GM12873 (cell line): ENCODE results near the gene CHIT1.

Experiments
- TF ChIP-seq, protein P1 (sequence below): IDR thresholded peaks from 2 replicates; pipeline ENCODE4 v1.5.1; 2012; ENCODE audit warnings: low read depth, mild to moderate bottlenecking, moderate library complexity, low read length, control low read depth; ENCODE audit not compliant: insufficient read depth; ENCODE audit errors: missing control alignments

CHIT1 gene

DNA sequence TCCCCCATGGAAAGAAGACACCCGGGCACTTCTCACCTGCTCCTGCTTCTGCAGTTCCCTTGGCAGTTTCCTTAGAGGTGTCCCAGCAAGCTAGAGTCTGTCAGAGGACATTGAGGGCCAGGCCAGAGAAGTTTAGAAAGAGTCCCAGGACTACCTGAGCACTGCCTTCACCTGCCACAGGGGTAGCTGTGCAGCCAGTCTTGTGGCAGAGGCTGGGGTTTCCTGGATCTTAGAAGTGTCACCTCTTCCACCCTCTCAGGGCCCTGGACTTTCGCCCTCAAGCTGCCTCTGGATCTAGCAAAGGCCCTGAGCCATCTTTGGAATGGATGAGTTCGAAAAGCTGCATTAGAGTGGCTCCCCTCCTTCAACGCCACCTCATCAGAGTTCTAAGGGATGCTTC is 41.0 kb upstream of the CHIT1 start:
- TF ChIP-seq, protein P1, sequence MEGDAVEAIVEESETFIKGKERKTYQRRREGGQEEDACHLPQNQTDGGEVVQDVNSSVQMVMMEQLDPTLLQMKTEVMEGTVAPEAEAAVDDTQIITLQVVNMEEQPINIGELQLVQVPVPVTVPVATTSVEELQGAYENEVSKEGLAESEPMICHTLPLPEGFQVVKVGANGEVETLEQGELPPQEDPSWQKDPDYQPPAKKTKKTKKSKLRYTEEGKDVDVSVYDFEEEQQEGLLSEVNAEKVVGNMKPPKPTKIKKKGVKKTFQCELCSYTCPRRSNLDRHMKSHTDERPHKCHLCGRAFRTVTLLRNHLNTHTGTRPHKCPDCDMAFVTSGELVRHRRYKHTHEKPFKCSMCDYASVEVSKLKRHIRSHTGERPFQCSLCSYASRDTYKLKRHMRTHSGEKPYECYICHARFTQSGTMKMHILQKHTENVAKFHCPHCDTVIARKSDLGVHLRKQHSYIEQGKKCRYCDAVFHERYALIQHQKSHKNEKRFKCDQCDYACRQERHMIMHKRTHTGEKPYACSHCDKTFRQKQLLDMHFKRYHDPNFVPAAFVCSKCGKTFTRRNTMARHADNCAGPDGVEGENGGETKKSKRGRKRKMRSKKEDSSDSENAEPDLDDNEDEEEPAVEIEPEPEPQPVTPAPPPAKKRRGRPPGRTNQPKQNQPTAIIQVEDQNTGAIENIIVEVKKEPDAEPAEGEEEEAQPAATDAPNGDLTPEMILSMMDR, result peak; percentile 15

DNA sequence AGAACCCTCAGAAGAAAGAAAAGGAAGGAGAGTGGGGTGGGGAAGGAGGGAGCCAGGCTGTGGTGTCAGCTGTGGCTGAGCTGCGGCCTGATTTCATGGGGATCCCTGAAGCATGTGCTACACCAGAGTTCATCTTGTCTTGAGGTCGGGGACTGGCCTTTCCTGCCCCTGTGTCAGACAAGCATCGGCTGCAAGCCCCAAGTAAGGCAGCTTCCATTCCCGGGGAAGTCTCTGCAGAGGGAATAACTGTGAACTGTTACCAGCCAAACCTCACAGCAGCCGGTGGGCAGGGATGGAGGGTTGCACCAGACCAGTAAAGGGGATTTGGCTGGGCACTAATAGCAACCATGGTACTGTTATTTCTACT is 40.2 kb upstream of the CHIT1 start:
- TF ChIP-seq, protein P1, result no peak

DNA sequence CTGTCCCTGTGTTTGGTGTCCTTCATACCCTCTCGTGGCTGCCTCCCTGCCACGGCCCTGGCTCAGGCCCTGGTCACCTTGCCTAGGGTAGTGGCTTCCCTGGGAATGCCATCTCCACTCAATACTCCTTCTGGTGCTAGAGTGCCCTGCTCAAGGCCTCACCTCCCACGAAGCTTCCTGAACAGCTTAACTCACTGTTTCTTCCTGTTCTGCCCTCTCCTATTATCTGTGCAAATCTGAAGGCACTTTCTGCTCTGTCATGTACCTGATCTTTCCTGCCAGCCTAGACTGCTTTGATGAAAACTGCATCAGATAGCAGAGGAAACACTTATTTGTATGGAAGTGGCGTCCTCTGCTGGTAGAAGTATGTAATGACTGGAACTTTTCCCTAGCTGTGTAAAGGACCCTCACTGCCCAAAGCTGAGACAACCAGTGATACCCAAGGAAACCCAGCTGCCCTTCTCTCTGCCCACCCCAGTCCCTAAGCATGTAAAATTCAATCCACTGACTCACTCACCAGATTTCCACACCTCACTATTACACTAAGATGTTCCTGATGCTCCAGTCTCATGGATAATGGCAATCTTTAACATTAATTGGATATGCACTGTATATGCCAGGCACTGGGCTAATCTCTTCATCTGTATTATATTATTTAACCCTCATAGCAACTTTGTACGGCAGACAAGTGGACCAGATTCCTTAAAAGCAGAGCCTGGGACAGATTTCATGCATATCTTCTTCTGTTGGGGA is 39.6 kb upstream of the CHIT1 start:
- TF ChIP-seq, protein P1, result peak; percentile 97

DNA sequence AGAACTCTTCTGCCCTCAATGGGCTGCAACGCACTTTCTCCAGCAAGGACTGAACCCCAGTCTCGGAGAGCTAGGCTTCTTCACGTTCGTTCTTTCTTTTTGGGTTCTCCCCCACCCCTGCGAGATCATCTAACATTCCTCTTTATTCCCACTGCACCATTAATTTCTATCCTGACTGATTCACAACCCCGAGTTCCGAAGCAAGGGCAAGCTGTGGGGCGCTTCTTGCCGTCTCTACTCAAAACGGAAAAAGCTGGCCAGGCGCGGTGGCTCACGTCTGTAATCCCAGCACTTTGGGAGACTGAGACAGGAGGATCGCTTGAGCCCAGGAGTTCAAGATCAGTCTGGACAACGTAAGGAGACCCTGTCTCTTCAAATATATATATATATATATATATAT is 38.4 kb upstream of the CHIT1 start:
- TF ChIP-seq, protein P1, result no peak

DNA sequence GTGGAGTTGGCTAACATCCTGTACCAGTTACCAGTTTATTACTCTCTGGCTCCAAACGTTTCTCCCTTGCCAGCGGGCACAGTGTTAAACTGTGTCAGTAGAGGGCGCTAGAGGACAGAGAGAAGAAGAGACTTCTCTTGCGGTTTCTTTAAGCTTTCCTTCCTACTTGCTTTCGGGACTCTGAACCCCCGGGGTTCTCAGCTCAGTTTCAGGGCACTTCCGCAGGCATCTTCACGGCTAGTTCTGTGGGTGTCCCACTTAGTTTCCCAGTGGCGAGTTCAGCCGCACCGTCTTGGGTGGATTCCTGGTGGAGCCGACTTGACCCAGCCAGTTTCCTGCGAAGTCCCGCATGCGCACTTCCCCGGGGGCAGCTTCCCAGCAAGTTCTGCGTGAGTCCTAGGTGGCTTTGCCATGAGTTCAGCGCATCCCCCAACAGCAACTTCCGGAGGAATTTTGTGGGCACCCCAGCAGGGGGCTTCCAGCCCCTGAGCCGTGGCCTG is 37.9 kb upstream of the CHIT1 start:
- TF ChIP-seq, protein P1, result peak; percentile 91

DNA sequence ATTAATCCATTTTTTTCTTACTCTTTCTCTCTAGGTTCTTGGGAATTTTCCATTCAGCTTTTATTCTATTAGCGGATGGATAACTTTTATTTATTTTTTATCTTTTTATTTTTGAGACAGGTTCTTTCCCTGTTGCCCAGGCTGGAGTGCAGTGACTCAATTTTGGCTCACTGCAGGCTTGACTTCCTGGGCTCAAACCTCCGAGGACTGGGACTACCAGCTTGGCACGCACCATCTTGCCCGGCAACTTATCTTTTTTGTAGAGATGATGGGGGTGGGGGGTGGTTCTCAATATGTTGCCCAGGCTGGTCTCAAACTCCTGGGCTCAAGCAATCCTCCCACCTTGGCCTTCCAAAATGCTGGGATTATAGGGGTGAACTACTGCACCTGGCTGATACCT is 36.1 kb upstream of the CHIT1 start:
- TF ChIP-seq, protein P1, result no peak

DNA sequence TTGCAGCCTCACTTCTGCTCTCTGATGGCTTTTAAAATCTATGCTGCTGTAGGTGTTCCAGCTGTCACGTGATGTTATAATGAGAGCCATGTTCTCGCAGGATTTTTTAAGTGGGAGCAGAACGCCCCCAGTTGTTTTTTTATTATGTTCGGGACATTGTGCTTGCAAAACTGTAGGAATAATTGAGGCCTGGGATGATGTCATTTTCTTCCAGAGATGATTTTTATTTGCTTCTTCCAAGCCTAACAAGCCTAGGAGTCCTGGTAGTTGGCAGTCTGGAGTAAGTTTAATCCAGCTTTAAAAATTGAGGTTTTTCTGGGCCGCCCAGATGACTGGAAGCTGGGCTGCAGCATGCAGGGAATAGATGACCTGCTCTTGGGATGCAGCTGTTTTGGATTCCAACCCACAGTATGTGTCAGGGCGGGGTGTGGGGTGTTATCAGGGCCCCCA is 34.6 kb upstream of the CHIT1 start:
- TF ChIP-seq, protein P1, result no peak
